KMS-11 (cell line): ENCODE measurements around the gene BCOR.

Experiments
- H2AFZ ChIP-seq: fragments of 200-600 bp; sonication (generic); 2 replicates; pipeline ENCODE4 v1.6.1; 2016; ENCODE audit warnings: antibody characterized with exemption, mixed run types, low read depth
- H3K27ac ChIP-seq: fragments of 200-600 bp; sonication (generic); 2 replicates; pipeline ENCODE4 v1.6.1; 2016; ENCODE audit warnings: mild to moderate bottlenecking, mixed run types
- H3K27me3 ChIP-seq: fragments of 200-600 bp; sonication (generic); 2 replicates; pipeline ENCODE4 v1.6.1; 2017; ENCODE audit warnings: mild to moderate bottlenecking, low read depth, mixed run types, moderate library complexity; ENCODE audit not compliant: insufficient read depth
- H3K36me3 ChIP-seq: fragments of 200-600 bp; sonication (generic); 2 replicates; pipeline ENCODE4 v1.6.1; 2017; ENCODE audit warnings: mild to moderate bottlenecking, mixed run types; ENCODE audit not compliant: insufficient read depth
- H3K4me1 ChIP-seq: fragments of 200-600 bp; sonication (generic); 2 replicates; pipeline ENCODE4 v1.6.1; 2016; ENCODE audit warnings: mild to moderate bottlenecking, low read depth, mixed run types; ENCODE audit not compliant: poor library complexity, severe bottlenecking
- H3K4me2 ChIP-seq: fragments of 200-600 bp; sonication (generic); 2 replicates; pipeline ENCODE4 v1.7.0; 2016; ENCODE audit warnings: mild to moderate bottlenecking, mixed run types
- H3K4me3 ChIP-seq: fragments of 200-600 bp; sonication (generic); IDR thresholded peaks from 2 replicates; pipeline ENCODE4 v1.6.1; 2017; ENCODE audit warnings: low read depth, low read length, mixed read lengths; ENCODE audit not compliant: insufficient read depth
- H3K79me2 ChIP-seq: fragments of 200-600 bp; sonication (generic); 2 replicates; pipeline ENCODE4 v1.6.1; 2016; ENCODE audit warnings: low read depth, mixed run types; ENCODE audit not compliant: insufficient read depth
- H3K9ac ChIP-seq: fragments of 200-600 bp; sonication (generic); 2 replicates; pipeline ENCODE4 v1.6.1; 2016; ENCODE audit warnings: mild to moderate bottlenecking, mixed run types
- H4K20me1 ChIP-seq: fragments of 200-600 bp; sonication (generic); 2 replicates; pipeline ENCODE4 v1.6.1; 2016; ENCODE audit warnings: mild to moderate bottlenecking, mixed run types; ENCODE audit not compliant: insufficient read depth
- CTCF ChIP-seq: fragments of 200-600 bp; sonication (generic); conservative IDR thresholded peaks from 2 replicates; pipeline ENCODE4 v1.6.1; 2017; ENCODE audit warnings: low read depth, mild to moderate bottlenecking, antibody characterized with exemption, low read length, moderate library complexity, mixed read lengths

The BCOR gene

GRCh38 chrX:40054793-40055192 lies 43.0 kb downstream of the BCOR start:
- no peak overlapping the region for H3K4me3 ChIP-seq
- H3K27me3 ChIP-seq: no peaks in the 10 kb centered on the region
- no peak for TF ChIP-seq CTCF
- no peaks in the 10 kb centered on the region for H3K4me1 ChIP-seq
- H3K79me2 ChIP-seq: no peaks in the 10 kb centered on the region; the same call in 1 of the 2 replicates
- H3K4me2 ChIP-seq: no peak overlapping the region
- peaks cover 7% of the 10 kb centered on the region; the same call in 1 of the 2 replicates for H3K36me3 ChIP-seq
- H2AFZ ChIP-seq: no peak overlapping the region
- H4K20me1 ChIP-seq: no peaks in the 10 kb centered on the region
- no peak overlapping the region for H3K27ac ChIP-seq
- no peak overlapping the region for H3K9ac ChIP-seq

DNA sequence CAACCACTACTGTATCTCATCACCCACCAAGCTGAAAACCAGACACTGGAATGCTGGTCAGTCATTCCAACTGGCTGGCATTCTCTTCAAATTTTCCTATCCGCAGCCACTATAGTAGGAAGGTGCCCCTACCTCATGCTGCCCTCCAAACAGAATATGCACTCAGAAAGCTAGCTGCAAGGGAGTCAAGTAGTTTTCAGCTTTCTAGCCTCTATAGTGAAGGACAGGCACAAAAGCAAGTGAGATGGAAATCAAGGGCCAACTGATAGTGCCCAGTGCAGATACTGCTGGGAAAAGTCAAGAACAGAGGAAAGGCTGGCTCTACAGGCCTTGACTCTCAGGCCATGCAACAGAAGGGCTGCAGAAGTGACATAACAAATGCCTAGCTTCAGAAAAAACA lies 47.2 kb downstream of the BCOR start:
- no peak for TF ChIP-seq CTCF
- Histone ChIP-seq H3K4me2 (no peak overlapping the region), H2AFZ (no peak overlapping the region), H3K27ac (no peak overlapping the region), H3K36me3 (peaks cover 9% of the 10 kb centered on the region; the same call in 1 of the 2 replicates), H4K20me1 (no peaks in the 10 kb centered on the region), H3K27me3 (no peaks in the 10 kb centered on the region), H3K79me2 (no peaks in the 10 kb centered on the region), H3K4me3 (no peak overlapping the region), H3K4me1 (no peaks in the 10 kb centered on the region), H3K9ac (no peak overlapping the region)

- Histone ChIP-seq H3K27ac (no peak overlapping the region), H3K4me3 (no peak overlapping the region), H4K20me1 (no peaks in the 10 kb centered on the region), H3K36me3 (peaks cover 9% of the 10 kb centered on the region; the same call in 1 of the 2 replicates), H3K4me1 (no peaks in the 10 kb centered on the region), H3K27me3 (no peaks in the 10 kb centered on the region), H2AFZ (no peak overlapping the region), H3K4me2 (no peak overlapping the region), H3K79me2 (no peaks in the 10 kb centered on the region), H3K9ac (no peak overlapping the region)
- TF ChIP-seq CTCF: no peak
Observed at GRCh38 chrX:40049084-40049641, 48.6 kb downstream of the BCOR start.

DNA sequence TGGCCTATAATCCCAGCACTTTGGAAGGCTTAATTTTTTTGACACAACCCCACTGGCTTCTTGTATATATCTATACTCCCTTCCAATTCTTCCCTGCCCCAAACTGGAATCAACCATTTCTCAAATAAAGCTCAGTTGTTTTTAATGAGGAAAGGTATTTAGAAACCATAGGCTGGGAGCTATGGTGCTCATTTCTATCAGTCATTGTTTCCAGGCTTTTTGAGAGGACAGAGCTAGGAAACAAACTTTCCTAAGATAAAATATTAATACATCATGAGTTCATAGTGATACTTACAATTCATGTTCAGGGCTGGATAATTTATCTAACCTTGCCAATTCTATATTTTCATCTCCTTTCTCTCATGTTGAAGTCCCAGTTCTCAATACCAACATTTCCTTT lies 50.3 kb downstream of the BCOR start:
- no peak overlapping the region for H3K9ac ChIP-seq
- no peak overlapping the region for H2AFZ ChIP-seq
- no peaks in the 10 kb centered on the region for H3K4me1 ChIP-seq
- peaks cover 9% of the 10 kb centered on the region; the same call in 1 of the 2 replicates for H3K36me3 ChIP-seq
- no peaks in the 10 kb centered on the region for H3K79me2 ChIP-seq
- H3K27ac ChIP-seq: no peak overlapping the region
- H4K20me1 ChIP-seq: no peaks in the 10 kb centered on the region
- no peak for TF ChIP-seq CTCF
- H3K27me3 ChIP-seq: no peaks in the 10 kb centered on the region
- H3K4me2 ChIP-seq: no peak overlapping the region
- H3K4me3 ChIP-seq: no peak overlapping the region
